OCI-LY7 (cell line): Measurements from ENCODE around the gene YTHDF2.

ENCODE experiments used
- CTCF ChIP-seq: fragments of 200-600 bp; sonication (generic); conservative IDR thresholded peaks from 2 replicates; pipeline ENCODE4 v1.5.1; 2014; ENCODE audit warnings: mild to moderate bottlenecking, antibody characterized with exemption, low read length, moderate library complexity, mixed read lengths
- EZH2phosphoT487 ChIP-seq: fragments of 200-600 bp; sonication (generic); IDR thresholded peaks from 2 replicates; pipeline ENCODE4 v1.6.1; 2018; ENCODE audit warnings: low read depth, borderline replicate concordance, mild to moderate bottlenecking, mixed run types, antibody characterized with exemption, low read length, moderate library complexity, mixed read lengths

- TF ChIP-seq CTCF (no peak), EZH2phosphoT487 (no peak)
These were observed 735 bp upstream of the YTHDF2 start for GRCh38 chr1:28735961-28736449.
